Tibial artery (tissue), 4 donors: Measurements from ENCODE around the gene ETF1.

Experiments used
- DNase-seq, 2 donors: peaks; one replicate each; pipeline ENCODE4 v3.0.0-alpha.2; 2019
- H3K27ac ChIP-seq, 2 donors: fragments of 200-600 bp; sonication (generic) in 1 of 2; 1 replicate in 1 of 2; 2 replicates in 1 of 2; pipeline ENCODE4 v1.5.1; 2018 to 2019; ENCODE audit warnings: mild to moderate bottlenecking in 1 of 2
- H3K27me3 ChIP-seq, 2 donors: fragments of 200-600 bp; sonication (generic) in 1 of 2; one replicate each; pipeline versions ENCODE4 v1.5.1 to v1.6.0; 2016 to 2019
- H3K36me3 ChIP-seq, 3 donors: fragments of 200-600 bp; sonication (generic) in 2 of 3; one replicate each; pipeline ENCODE4 v1.5.1; 2016 to 2019; ENCODE audit warnings: mild to moderate bottlenecking in 2 of 3
- H3K4me1 ChIP-seq, 4 donors: fragments of 200-600 bp; sonication (generic) in 2 of 4; 1 replicate in 3 of 4; 2 replicates in 1 of 4; pipeline ENCODE4 v1.5.1; 2016 to 2019
- H3K4me3 ChIP-seq, 2 donors: fragments of 200-600 bp; sonication (generic) in 1 of 2; 1 replicate in 1 of 2; 2 replicates in 1 of 2; pipeline ENCODE4 v1.5.1; 2018 to 2019; ENCODE audit warnings: mild to moderate bottlenecking in 2 of 2
- H3K9me3 ChIP-seq, 3 donors: fragments of 200-600 bp; sonication (generic) in 1 of 3; one replicate each; pipeline ENCODE4 v1.5.1; 2016 to 2019
- CTCF ChIP-seq, 2 experiments: fragments of 200-600 bp in 1 of 2; fragments of 450-650 bp in 1 of 2; IDR thresholded peaks; one replicate each; pipeline ENCODE4 v1.5.1; 2017 to 2019; ENCODE audit warnings: antibody characterized with exemption in 2 of 2, mild to moderate bottlenecking in 1 of 2, moderate library complexity in 1 of 2
- intact Hi-C: fragments of 100-400 bp; cut with DNase I; formaldehyde crosslinking; loops from one replicate; pipeline ENCODE4 v1.15.0; 2023; ENCODE audit warnings: low total_unique reads

ETF1 gene

GRCh38 chr5:138536215-138536614 is 6.8 kb downstream of the ETF1 start:
- TF ChIP-seq CTCF (IDR thresholded peaks at IDR 0.05), result no peak
- Histone ChIP-seq H3K4me3 (no peak overlapping the region), H3K27ac (no peak overlapping the region), H3K9me3 (no peaks in the 10 kb centered on the region), H3K4me1 (peaks cover 0 to 38% (median 19%) of the 10 kb centered on the region in 4 donors), H3K36me3 (peaks cover 0 to 4% (median 0%) of the 10 kb centered on the region in 3 donors), H3K27me3 (no peaks in the 10 kb centered on the region)
- no peak for DNase-seq
- intact Hi-C loops, result no loop called here

DNA sequence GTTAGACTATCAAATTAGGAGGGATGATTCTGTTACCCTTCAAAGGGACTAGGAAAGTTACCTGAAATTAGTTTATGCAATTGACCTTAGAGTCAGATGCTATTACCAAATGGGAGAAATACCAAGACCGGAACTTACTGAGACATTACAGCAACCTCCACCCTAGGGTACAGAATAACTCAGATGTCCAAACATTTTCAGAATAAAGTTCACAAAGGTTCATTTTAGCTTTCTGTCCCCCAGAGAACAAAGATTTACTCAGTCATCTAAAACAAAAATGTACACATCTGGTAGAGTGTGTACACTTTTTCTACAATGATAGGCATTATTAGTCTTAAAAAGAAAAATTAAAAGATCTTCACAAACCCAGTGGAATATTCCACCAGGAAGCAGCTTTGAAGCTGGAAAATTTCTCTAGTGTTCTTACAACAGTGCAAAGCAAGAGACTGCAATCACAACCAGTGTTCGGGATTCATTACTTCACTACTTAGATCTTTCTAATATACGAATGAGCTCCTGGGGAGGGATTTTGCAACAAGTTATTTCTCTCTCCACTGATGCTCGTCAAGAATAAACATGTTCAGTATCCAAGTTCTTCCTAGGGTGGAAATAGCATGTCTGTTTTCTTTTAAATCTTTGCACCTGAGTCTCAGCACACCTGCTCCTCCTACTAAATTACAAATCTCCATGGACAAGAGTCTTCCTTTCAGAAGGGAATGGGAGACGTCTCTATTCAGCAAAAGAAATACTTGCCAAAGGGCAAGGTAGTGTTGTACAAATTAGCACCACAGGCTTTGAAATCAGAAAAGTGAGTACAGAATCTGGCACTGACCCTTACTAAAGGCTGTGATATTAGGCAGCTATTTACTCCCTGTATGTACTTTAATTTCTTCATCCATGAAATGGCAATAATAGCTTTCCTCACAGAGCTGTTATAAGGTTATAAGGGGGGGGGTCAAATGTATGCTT is 8.8 kb downstream of the ETF1 start:
- Histone ChIP-seq H3K27ac (no peak overlapping the region), H3K9me3 (no peaks in the 10 kb centered on the region), H3K36me3 (peaks cover 0 to 4% (median 0%) of the 10 kb centered on the region in 3 donors), H3K27me3 (no peaks in the 10 kb centered on the region), H3K4me3 (no peak overlapping the region), H3K4me1 (peaks cover 0 to 23% (median 4%) of the 10 kb centered on the region in 4 donors)
- TF ChIP-seq CTCF (IDR thresholded peaks at IDR 0.05), result no peak
- intact Hi-C loops, result no loop called here
- no peak for DNase-seq

DNA sequence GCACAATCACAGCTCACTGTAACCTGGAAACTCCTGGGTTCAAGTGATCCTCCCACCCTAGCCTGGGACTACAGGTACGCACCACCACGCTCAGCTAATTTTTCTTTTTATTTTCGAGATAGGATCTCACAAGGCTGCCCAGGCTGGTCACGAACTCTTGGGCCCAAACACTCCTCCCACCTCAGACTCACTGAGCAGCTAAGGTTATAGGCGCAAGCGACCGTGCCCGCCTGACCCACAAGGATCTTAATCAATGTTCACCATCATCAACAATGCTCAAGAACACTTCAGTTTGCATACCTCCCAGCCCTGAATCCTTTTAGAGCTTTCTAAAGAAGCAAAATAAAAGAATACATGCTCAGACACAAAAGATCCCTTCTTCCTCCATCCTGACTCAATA is 13.2 kb downstream of the ETF1 start:
- H3K27ac ChIP-seq, result no peak overlapping the region

GRCh38 chr5:138528744-138529469 is 14.1 kb downstream of the ETF1 start:
- Histone ChIP-seq H3K36me3 (peaks cover 0 to 2% (median 0%) of the 10 kb centered on the region in 3 donors), H3K27me3 (no peaks in the 10 kb centered on the region), H3K27ac (no peak overlapping the region), H3K4me1 (peaks cover 0 to 4% (median 0%) of the 10 kb centered on the region in 4 donors), H3K9me3 (no peaks in the 10 kb centered on the region), H3K4me3 (no peak overlapping the region)
- intact Hi-C loops, result no loop called here
- no peak for DNase-seq
- TF ChIP-seq CTCF (IDR thresholded peaks at IDR 0.05), result no peak

More for the DNA sequence above, 13.2 kb downstream of the ETF1 start:
- Histone ChIP-seq H3K36me3 (peaks cover 0 to 4% (median 0%) of the 10 kb centered on the region in 3 donors), H3K4me3 (no peak overlapping the region), H3K27me3 (no peaks in the 10 kb centered on the region), H3K9me3 (no peaks in the 10 kb centered on the region), H3K4me1 (peaks cover 0 to 4% (median 0%) of the 10 kb centered on the region in 4 donors)
- DNase-seq, result no peak
- intact Hi-C loops, result no loop called here
- no peak for TF ChIP-seq CTCF (IDR thresholded peaks at IDR 0.05)

DNA sequence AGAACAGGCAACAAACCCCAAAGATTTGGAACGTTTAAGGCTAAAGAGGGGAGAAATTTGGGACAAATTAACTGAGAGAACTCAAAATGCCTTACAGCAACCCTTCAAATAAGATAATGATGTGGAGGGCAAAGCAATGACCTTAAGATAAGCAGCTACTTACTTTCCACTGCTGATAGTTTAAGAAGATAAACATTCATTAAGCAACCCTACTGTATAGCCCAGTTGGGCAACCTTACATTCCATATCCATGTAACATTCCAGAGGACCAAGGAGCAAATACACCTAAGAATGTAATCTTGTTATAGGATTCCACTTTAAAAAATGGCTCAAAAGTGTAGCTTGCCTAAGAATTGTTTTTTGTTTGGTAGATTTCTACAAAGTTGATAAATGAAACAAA is 14.8 kb downstream of the ETF1 start:
- Histone ChIP-seq H3K4me1 (peaks cover 0 to 4% (median 0%) of the 10 kb centered on the region in 4 donors), H3K9me3 (no peaks in the 10 kb centered on the region), H3K4me3 (no peak overlapping the region), H3K36me3 (peaks cover 0 to 2% (median 0%) of the 10 kb centered on the region in 3 donors), H3K27ac (no peak overlapping the region), H3K27me3 (no peaks in the 10 kb centered on the region)
- no peak for DNase-seq
- no peak for TF ChIP-seq CTCF (IDR thresholded peaks at IDR 0.05)
- intact Hi-C loops, result no loop called here
